HCT116 (cell line): Measurements from ENCODE around the gene UCHL5. TPM values are rescaled to one million over a fixed set of nuclear protein-coding genes. Genes with fewer than 3 reads are reported as not detected.
"Not testable (repeated sequence)": the region's sequence is repeated elsewhere in the genome, so short reads cannot be mapped to it uniquely, and the experiment has no call there.

Experiments used
- ATAC-seq: fragments of 200-7000 bp; cut with Tn5 transposase; 2 replicates; pipeline ENCODE4 v1.9.1; 2020; ENCODE audit warnings: mild to moderate bottlenecking, moderate library complexity
- BruUV-seq: library from RNA; stranded (reverse); fragments of 400-500 nt; replicated peaks from 2 replicates; lab custom pipeline; 2021; lab: Mats Ljungman, UMichigan
- CTCF ChIA-PET: fragments of 300-600 bp; sonication (Branson Sonifier 250); formaldehyde crosslinking; loops from one replicate; lab custom pipeline; 2021; ENCODE audit warnings: antibody characterized with exemption; lab: Charles Lee
- POLR2A ChIA-PET: fragments of 300-600, 350-600 bp; sonication (Branson Sonifier 250); formaldehyde crosslinking; loops from one replicate; lab custom pipeline; 2021; ENCODE audit warnings: antibody characterized with exemption; lab: Charles Lee
- RAD21 ChIA-PET, 2 experiments: fragments of 300-600 bp; sonication (Branson Sonifier 250); formaldehyde crosslinking; loops; one replicate each; lab custom pipeline; 2023; ENCODE audit warnings: low total read pairs in 2 of 2; ENCODE audit not compliant: uncharacterized antibody in 2 of 2, unreplicated experiment in 2 of 2, low non-redundant PET in 1 of 2; lab: Charles Lee
- DNase-seq: peaks from one replicate; pipeline ENCODE4 v3.0.0-alpha.2; 2010; ENCODE audit warnings: low read depth, low spot score
- H2AFZ ChIP-seq: fragments of 200-600 bp; shearing (Covaris generic), sonication (generic); 2 replicates; pipeline ENCODE4 v1.6.1; 2017; ENCODE audit warnings: low read depth, mixed run types, mixed read lengths, antibody characterized with exemption, low read length; ENCODE audit not compliant: poor library complexity, severe bottlenecking
- H3K27ac ChIP-seq: 2 replicates; pipeline ENCODE4 v1.5.1; 2012; ENCODE audit warnings: low read depth, low read length
- H3K27me3 ChIP-seq: fragments of 200-600 bp; sonication (generic); 2 replicates; pipeline ENCODE4 v1.6.1; 2016; ENCODE audit warnings: mixed run types, low read length, mixed read lengths; ENCODE audit not compliant: insufficient read depth
- H3K36me3 ChIP-seq, 2 experiments: fragments of 200-500 bp in 1 of 2; fragments of 200-600 bp in 1 of 2; sonication (Bioruptor generic) in 1 of 2; sonication (generic) in 1 of 2; 2 replicates each; pipeline versions ENCODE4 v1.5.1 to v1.6.1; 2014 to 2016; ENCODE audit warnings: low read length in 2 of 2, inconsistent platforms in 1 of 2, mixed read lengths in 1 of 2, mixed run types in 1 of 2; ENCODE audit not compliant: insufficient read depth in 2 of 2, control insufficient read depth in 1 of 2
- H3K4me1 ChIP-seq, 2 experiments: fragments of 200-600 bp in 1 of 2; sonication (generic) in 1 of 2; 2 replicates each; pipeline versions ENCODE4 v1.5.1 to v1.6.1; 2012 to 2017; ENCODE audit warnings: low read length in 2 of 2, inconsistent platforms in 1 of 2, mild to moderate bottlenecking in 1 of 2, mixed read lengths in 1 of 2, mixed run types in 1 of 2, moderate library complexity in 1 of 2; ENCODE audit not compliant: insufficient read depth in 2 of 2, control insufficient read depth in 1 of 2
- H3K4me2 ChIP-seq: fragments of 200-600 bp; sonication (generic); 2 replicates; pipeline ENCODE4 v1.6.1; 2017; ENCODE audit warnings: mixed run types, low read length, mixed read lengths
- H3K4me3 ChIP-seq, 2 experiments: fragments of 200-600 bp in 1 of 2; sonication (generic) in 1 of 2; replicated peaks in 1 of 2; 2 replicates each; pipeline ENCODE4 v1.5.1; 2011 to 2016; ENCODE audit warnings: low read length in 2 of 2, control low read depth in 1 of 2, low read depth in 1 of 2, mild to moderate bottlenecking in 1 of 2, mixed read lengths in 1 of 2, mixed run types in 1 of 2
- H3K79me2 ChIP-seq: fragments of 200-600 bp; sonication (generic); 2 replicates; pipeline ENCODE4 v1.6.1; 2017; ENCODE audit warnings: mild to moderate bottlenecking, mixed run types, low read length, moderate library complexity, mixed read lengths; ENCODE audit not compliant: insufficient read depth
- H3K9ac ChIP-seq: fragments of 200-600 bp; sonication (generic); 2 replicates; pipeline ENCODE4 v1.6.1; 2016; ENCODE audit warnings: low read length, mixed read lengths
- H3K9me2 ChIP-seq: fragments of 200-600 bp; sonication (generic), shearing (Covaris generic); 2 replicates; pipeline ENCODE4 v1.6.1; 2017; ENCODE audit warnings: mixed run types, mild to moderate bottlenecking, moderate library complexity; ENCODE audit not compliant: insufficient read depth
- H3K9me3 ChIP-seq, 2 experiments: fragments of 200-500 bp in 1 of 2; fragments of 200-600 bp in 1 of 2; sonication (Bioruptor generic) in 1 of 2; sonication (generic) in 1 of 2; 2 replicates each; pipeline ENCODE4 v1.6.1; 2014 to 2017; ENCODE audit warnings: low read length in 2 of 2, mixed read lengths in 2 of 2, inconsistent platforms in 1 of 2, low read depth in 1 of 2, mild to moderate bottlenecking in 1 of 2, mixed run types in 1 of 2, moderate library complexity in 1 of 2; ENCODE audit not compliant: control insufficient read depth in 1 of 2, insufficient read depth in 1 of 2
- H4K20me1 ChIP-seq: fragments of 200-600 bp; sonication (generic), shearing (Covaris generic); 2 replicates; pipeline ENCODE4 v1.6.1; 2017; ENCODE audit warnings: mixed run types, mild to moderate bottlenecking, moderate library complexity; ENCODE audit not compliant: insufficient read depth
- CEBPB ChIP-seq: IDR thresholded peaks from 2 replicates; pipeline ENCODE4 v1.6.1; 2012; ENCODE audit warnings: low read depth
- ELF1 ChIP-seq: IDR thresholded peaks from 2 replicates; pipeline ENCODE4 v1.6.1; 2012; ENCODE audit warnings: low read depth, borderline replicate concordance
- TCF7L2 ChIP-seq: IDR thresholded peaks from 2 replicates; pipeline ENCODE4 v1.7.0; 2011; ENCODE audit warnings: borderline replicate concordance, inconsistent platforms; ENCODE audit not compliant: insufficient read depth, insufficient read length; ENCODE audit errors: extremely low read depth
- intact Hi-C: fragments of 100-400 bp; cut with micrococcal nuclease; formaldehyde crosslinking; loops from 2 replicates; pipeline ENCODE4 v1.10.0; 2022
- total RNA-seq: library from RNA; stranded (reverse); gene quantifications from one replicate; pipeline ENCODE4 v1.2.1, GENCODE V29; 2021; ENCODE audit not compliant: unreplicated experiment

The UCHL5 gene
- total RNA-seq, 1 experiment from 2014 or later = 75.8 TPM

GRCh38 chr1:193033610-193034009 lies 25.6 kb downstream of the UCHL5 start:
- RAD21 ChIA-PET = no interaction called here
- H4K20me1 ChIP-seq = peaks cover 17% of the 10 kb centered on the region; the same call in 1 of the 2 replicates
- no peak overlapping the region for H3K4me3 ChIP-seq
- peaks cover 94% of the 10 kb centered on the region for H3K79me2 ChIP-seq
- CTCF ChIA-PET = no interaction called here
- intact Hi-C loops = no loop called here
- no peak overlapping the region for H3K4me2 ChIP-seq
- BruUV-seq = no TSS peak
- H2AFZ ChIP-seq = no peak overlapping the region
- H3K9me3 ChIP-seq = no peaks in the 10 kb centered on the region
- no peaks in the 10 kb centered on the region for H3K9me2 ChIP-seq
- no peak overlapping the region for H3K27ac ChIP-seq
- no peak overlapping the region for H3K9ac ChIP-seq
- no peaks in the 10 kb centered on the region for H3K4me1 ChIP-seq
- TF ChIP-seq CEBPB = no peak
- no peak for TF ChIP-seq ELF1
- no peak for TF ChIP-seq TCF7L2
- POLR2A ChIA-PET = no interaction called here
- no peak for DNase-seq
- 0 out of 4 replicates have a peak, but pooled peaks cover 0 to 2% of the 10 kb centered on the region in 2 experiments for H3K36me3 ChIP-seq
- ATAC-seq = no peak
- no peaks in the 10 kb centered on the region for H3K27me3 ChIP-seq

- CTCF ChIA-PET = interaction anchor here (0.8 to 1.6 kb wide), 6 partner anchors 7 to 555 kb away, joined by 3 to 11 read pairs (median 5); no protein-coding TSS in a partner anchor
- intact Hi-C loops, BruUV-seq, H3K4me2 ChIP-seq, H3K4me1 ChIP-seq, H2AFZ ChIP-seq, ATAC-seq, H3K9me3 ChIP-seq, H3K27me3 ChIP-seq, H3K36me3 ChIP-seq, H3K27ac ChIP-seq, POLR2A ChIA-PET, H3K9me2 ChIP-seq, DNase-seq, RAD21 ChIA-PET, H3K9ac ChIP-seq, H3K4me3 ChIP-seq: not testable (repeated sequence)
- peaks cover 17% of the 10 kb centered on the region; the same call in 1 of the 2 replicates for H4K20me1 ChIP-seq
- H3K79me2 ChIP-seq = peaks cover 87% of the 10 kb centered on the region
These were observed 26.3 kb downstream of the UCHL5 start for GRCh38 chr1:193032643-193033427.
